NCI-H1417 treated with DMSO at 0.1 percent for 48 hours (cell line): ENCODE results near the gene SCP2.

ENCODE experiments used
- DNase-seq: peaks from one replicate; lab custom pipeline; 2025; lab: John Stamatoyannopoulos, UW

The SCP2 gene

GRCh38 chr1:53068314-53069099, 141.4 kb downstream of the SCP2 start:
- DNase-seq, result no peak

DNA sequence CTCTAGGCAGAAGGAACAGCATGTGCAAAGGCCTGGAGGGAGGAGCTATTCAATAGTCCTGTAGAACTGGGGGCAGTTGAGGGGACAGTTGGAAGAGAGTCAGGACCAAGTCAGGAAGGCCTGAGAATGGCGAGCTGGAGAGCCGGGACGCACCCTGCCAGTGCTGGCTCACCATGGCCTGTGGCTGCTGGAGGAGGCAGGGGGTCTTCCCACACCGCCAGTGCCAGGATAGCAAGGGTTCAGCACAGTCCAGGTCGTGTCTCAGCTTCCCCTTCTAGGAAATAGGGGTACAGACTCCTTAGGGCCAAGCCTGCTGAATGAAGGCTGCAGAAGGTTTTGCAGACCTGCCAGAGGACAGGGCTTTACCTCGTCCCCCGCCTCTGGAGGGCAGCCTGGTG, 142.2 kb downstream of the SCP2 start:
- DNase-seq, result no peak

GRCh38 chr1:53069663-53070327, 142.7 kb downstream of the SCP2 start:
- DNase-seq, result no peak

- no peak for DNase-seq
Observed at GRCh38 chr1:53070621-53071020, 143.5 kb downstream of the SCP2 start.

- no peak for DNase-seq
Observed at GRCh38 chr1:53071167-53071865, 144.2 kb downstream of the SCP2 start.

GRCh38 chr1:53071915-53072314, 144.8 kb downstream of the SCP2 start:
- DNase-seq, result no peak

DNA sequence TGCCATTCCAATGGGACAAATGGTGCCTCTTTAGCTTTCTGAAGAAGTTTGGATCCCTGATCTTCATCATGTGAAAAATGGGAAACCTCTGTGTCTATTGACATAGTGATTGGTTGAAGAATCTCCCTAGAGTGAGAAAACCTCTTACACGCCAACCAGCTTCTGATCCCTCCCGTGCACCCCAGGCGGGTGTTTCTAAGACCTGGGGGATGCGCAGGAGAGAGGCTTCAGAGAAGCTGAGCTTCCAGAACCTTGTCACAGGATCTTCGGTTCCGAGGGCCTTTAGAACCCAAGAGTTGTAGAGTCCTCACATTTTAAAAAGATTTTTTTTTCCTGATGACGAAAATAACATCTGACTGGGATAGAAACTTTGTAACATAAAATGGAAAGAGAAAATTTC, 146.2 kb downstream of the SCP2 start:
- no peak for DNase-seq

DNA sequence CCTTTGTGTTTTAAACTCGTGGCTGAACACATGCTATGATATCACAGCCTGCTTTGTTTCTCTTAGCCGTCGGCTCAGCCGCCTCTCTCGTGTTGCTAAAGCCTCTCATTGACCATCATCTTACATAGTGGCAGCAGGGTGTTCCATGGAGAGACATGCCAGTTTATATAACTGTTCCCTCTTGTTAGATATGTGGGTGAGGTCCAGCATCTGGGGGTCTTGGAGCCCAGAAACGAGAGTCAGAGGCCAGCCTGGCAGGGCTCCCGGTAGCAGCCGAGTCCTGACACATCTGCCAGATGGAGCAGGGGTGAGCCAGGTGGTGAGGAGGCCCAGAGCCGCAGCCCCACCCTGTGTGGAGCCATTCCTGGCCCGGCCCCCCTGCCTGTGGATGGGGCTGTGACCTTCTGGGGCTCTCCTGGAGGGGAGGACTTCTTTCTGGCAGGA, 146.8 kb downstream of the SCP2 start:
- DNase-seq, result no peak

DNA sequence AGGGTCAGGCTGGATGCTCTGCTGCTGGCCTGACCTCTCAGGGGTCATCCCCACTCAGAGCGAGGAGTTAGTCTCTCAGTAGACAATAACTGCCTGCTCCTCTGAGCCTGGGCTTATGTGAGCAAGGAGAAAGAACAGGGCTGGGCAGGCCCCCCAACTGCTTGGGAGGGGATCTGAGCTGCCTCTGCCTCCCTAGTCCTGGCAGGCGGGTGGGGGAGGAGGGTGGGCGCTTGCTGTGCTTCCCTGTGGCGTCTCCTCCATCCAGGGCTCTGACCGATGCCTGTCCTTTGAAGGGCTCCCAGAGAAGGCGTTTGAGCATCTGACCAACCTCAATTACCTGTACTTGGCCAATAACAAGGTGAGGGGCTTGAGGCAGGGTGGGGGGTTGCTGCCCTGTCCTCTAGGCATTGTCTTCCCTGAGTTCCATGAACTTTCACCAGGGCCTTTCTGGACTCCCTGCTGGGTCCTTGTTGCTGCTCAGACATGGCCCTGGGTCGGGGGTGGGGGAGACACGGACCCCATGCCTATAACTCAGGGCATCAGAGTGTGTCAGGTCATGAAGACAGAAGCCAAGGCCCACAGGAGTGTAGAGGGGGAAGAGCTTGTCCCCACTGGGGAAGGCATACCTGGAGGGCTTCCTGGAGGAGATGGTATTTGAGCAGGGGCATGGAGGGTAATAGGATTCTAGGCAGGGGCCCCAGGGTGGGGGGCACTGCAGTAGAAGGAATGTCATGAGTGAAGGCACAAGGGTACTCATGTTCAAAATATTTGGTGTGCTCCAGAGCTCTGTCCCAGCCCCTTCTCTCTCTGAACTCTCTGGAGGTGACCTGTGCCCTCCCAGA, 147.5 kb downstream of the SCP2 start:
- no peak for DNase-seq

GRCh38 chr1:53075206-53075605, 148.1 kb downstream of the SCP2 start:
- no peak for DNase-seq

DNA sequence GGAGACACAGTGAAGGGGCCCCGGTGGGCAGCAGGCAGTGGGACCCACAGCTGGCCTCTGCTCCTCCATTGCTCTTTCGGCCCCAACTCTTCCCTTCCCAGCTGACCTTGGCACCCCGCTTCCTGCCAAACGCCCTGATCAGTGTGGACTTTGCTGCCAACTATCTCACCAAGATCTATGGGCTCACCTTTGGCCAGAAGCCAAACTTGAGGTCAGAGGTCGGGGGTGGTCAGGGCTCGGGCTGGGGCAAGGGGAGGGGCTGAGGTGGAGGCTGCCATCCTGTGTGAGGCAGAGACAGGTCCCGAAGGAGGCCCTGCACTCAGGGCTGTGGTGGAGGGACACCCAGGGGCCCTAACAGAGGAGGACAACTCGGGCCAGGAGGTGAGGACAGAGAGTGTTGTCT, 148.7 kb downstream of the SCP2 start:
- no peak for DNase-seq

DNA sequence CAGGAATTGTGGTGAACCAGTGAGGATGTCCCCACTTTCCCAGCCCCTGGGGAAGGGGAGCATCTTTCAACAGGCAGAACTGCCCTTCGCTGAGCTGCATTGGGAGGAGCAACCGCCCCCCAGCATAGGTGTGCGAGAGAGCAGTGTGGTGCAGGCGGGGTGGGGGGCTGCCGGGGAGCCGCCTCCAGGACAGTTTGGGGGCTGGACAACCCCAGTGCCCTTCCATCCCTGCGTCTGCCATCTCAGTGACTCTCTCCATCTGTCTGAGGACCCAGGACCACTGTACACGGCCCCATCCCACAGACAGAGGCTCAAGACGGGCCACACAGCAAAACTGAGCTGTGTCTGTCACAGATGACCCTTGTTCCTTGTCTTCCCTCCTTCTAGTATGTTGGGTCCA, 149.1 kb downstream of the SCP2 start:
- DNase-seq, result no peak

- no peak for DNase-seq
Observed at GRCh38 chr1:53076721-53077598, 149.9 kb downstream of the SCP2 start.

DNA sequence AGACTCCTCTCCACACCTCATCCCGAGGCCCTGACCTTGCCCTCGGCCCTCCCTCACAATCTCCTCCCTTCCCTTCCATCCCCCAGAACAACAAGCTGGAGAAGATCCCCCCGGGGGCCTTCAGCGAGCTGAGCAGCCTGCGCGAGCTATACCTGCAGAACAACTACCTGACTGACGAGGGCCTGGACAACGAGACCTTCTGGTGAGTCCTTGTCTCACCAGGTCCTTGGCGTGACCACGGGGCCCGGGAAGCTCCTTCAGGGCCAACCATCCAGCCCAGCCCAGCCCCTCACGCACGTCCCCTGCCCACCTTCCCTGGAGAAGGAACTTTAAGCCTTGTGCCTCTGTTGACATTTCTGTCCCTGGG, 150.5 kb downstream of the SCP2 start:
- no peak for DNase-seq

GRCh38 chr1:53078333-53079101, 151.4 kb downstream of the SCP2 start:
- DNase-seq, result no peak

- no peak for DNase-seq
Observed at GRCh38 chr1:53079251-53079650, 152.2 kb downstream of the SCP2 start.

DNA sequence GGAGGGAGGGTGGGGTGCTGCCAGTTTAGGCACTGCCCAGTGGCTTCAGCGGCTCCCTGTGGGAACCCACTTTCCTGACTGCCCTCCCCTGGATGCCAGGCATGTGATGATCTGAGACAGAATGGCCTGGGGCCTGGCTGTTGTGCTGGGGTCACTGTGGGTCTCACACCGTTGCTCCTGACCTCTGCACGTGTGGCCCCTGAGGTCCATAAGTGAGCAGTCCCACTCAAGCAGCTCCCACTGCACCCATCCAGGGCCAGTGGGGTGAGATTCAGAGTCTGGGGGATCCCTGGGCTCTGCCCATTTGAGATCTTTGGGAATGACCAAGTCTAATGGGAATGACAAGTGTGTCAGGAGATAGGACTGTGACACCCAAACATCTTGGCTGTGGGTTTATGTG, 153.0 kb downstream of the SCP2 start:
- DNase-seq, result no peak

- no peak for DNase-seq
Observed at GRCh38 chr1:53080769-53081168, 153.7 kb downstream of the SCP2 start.

DNA sequence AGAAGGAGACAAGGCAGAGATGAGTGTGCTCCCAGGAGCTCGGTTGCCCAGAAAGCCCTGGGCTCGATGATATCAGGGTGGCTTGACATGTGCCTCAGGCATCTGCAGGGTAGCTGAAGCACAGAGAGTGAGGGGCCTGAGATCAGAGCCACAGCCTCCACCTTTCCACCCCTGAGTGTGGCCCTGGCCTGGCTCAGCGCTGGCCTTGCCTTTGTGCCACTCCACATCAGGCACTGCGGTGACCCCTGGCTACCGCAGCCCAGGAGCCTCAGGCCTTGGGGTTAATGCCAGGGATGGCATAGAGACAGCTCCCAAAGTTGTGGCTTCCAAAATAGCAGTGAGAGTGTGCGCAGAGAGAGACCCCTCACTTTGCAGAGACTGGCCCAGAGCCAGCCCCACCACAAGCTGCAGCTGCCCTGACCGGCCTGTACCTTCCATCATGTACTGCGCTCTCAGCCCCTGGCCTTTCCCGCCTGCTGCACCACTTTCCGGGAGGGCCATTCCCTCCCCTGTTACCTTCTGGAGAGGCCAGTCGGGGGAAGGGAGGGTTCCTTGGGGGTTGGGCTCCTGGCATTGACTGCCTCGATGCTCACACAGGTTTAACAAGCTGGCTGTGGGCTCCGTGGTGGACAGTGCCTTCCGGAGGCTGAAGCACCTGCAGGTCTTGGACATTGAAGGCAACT, 154.4 kb downstream of the SCP2 start:
- no peak for DNase-seq
